ENCODE data around the gene MYO1D. TPM values are rescaled to one million over a fixed set of nuclear protein-coding genes. Genes with fewer than 3 reads are reported as not detected.
A peak's percentile ranks its signal among the peaks of the same experiment; 100 is the strongest.

MYO1D gene
- total and polyA plus RNA-seq, 11 donors = 3.3 to 15.5 (median 8.9) TPM

- ATAC-seq = peak; percentile 14 to 37 (median 28)
- DNase-seq = no peak
- TF ChIP-seq CTCF (IDR thresholded peaks at IDR 0.05) (no peak), POLR2A (IDR thresholded peaks at IDR 0.05) (no peak)
- peak overlapping the region in 1 of 12 donors; percentile 90 for H3K27ac ChIP-seq
- H3K4me3 ChIP-seq = peak overlapping the region in 1 of 12 donors; percentile 1
- peaks cover 0 to 34% (median 0%) of the 10 kb centered on the region in 12 donors for H3K4me1 ChIP-seq
- intact Hi-C loops (cut with DNase I) = no loop called here
- no peaks in the 10 kb centered on the region for H3K9me3 ChIP-seq
- no peaks in the 10 kb centered on the region for H3K27me3 ChIP-seq
- 85 to 91% (median 86%) methylated on average over 15 to 18 of the region's 18 CpGs for WGBS, 4 donors
- no peaks in the 10 kb centered on the region for H3K36me3 ChIP-seq
These were observed 372.5 kb downstream of the MYO1D start for GRCh38 chr17:32504166-32504990.

GRCh38 chr17:32503251-32504165 lies 373.4 kb downstream of the MYO1D start:
- H3K27ac ChIP-seq = peak overlapping the region in 2 of 12 donors; percentile 34 to 90
- peak overlapping the region in 1 of 12 donors; percentile 1 for H3K4me3 ChIP-seq
- H3K4me1 ChIP-seq = peaks cover 0 to 34% (median 0%) of the 10 kb centered on the region in 12 donors
- H3K9me3 ChIP-seq = no peaks in the 10 kb centered on the region
- H3K36me3 ChIP-seq = no peaks in the 10 kb centered on the region
- DNase-seq (no peak), ATAC-seq (peak in 3 of 4 donors; percentile 22 to 43 (median 42))
- WGBS, 4 donors = 67 to 79% (median 73%) methylated on average over 7 of the region's 7 CpGs
- TF ChIP-seq POLR2A (IDR thresholded peaks at IDR 0.05) (no peak), CTCF (IDR thresholded peaks at IDR 0.05) (no peak)
- intact Hi-C loops (cut with DNase I) = no loop called here
- H3K27me3 ChIP-seq = no peaks in the 10 kb centered on the region

GRCh38 chr17:32502710-32503109 lies 374.2 kb downstream of the MYO1D start:
- TF ChIP-seq POLR2A (IDR thresholded peaks at IDR 0.05) (no peak), CTCF (IDR thresholded peaks at IDR 0.05) (no peak)
- H3K36me3 ChIP-seq = no peaks in the 10 kb centered on the region
- peak overlapping the region in 1 of 12 donors; percentile 90 for H3K27ac ChIP-seq
- WGBS, 4 donors = 76 to 80% (median 79%) methylated on average over 10 of the region's 10 CpGs
- H3K4me3 ChIP-seq = no peak overlapping the region
- DNase-seq (no peak), ATAC-seq (peak in 1 of 4 donors; percentile 24)
- H3K4me1 ChIP-seq = peaks cover 0 to 34% (median 0%) of the 10 kb centered on the region in 12 donors
- no peaks in the 10 kb centered on the region for H3K9me3 ChIP-seq
- intact Hi-C loops (cut with DNase I) = no loop called here
- no peaks in the 10 kb centered on the region for H3K27me3 ChIP-seq

GRCh38 chr17:32502013-32502412 lies 374.9 kb downstream of the MYO1D start:
- Histone ChIP-seq H3K4me3 (no peak overlapping the region), H3K27ac (no peak overlapping the region), H3K36me3 (no peaks in the 10 kb centered on the region), H3K9me3 (no peaks in the 10 kb centered on the region), H3K27me3 (no peaks in the 10 kb centered on the region), H3K4me1 (peaks cover 0 to 34% (median under 1%) of the 10 kb centered on the region in 12 donors)
- intact Hi-C loops (cut with DNase I) = no loop called here
- 97 to 99% (median 97%) methylated on average over 3 of the region's 3 CpGs for WGBS, 4 donors
- DNase-seq (no peak), ATAC-seq (no peak)
- no peak for TF ChIP-seq CTCF (IDR thresholded peaks at IDR 0.05)
- TF ChIP-seq POLR2A (IDR thresholded peaks at IDR 0.05) = no peak
